NB4 (cell line): Measurements from ENCODE around the gene OVCA2.
A peak's percentile ranks its signal among the peaks of the same experiment; 100 is the strongest.

Experiments used
- DNase-seq: peaks from one replicate; pipeline ENCODE4 v3.0.0; 2010; ENCODE audit warnings: low read depth
- H3K4me3 ChIP-seq: one replicate; pipeline ENCODE4 v1.5.1; 2011; ENCODE audit warnings: mild to moderate bottlenecking, low read depth, low read length, moderate library complexity
- MYC ChIP-seq: IDR thresholded peaks from 2 replicates; pipeline ENCODE4 v1.6.1; 2011; ENCODE audit warnings: low read depth, low read length
- POLR2A ChIP-seq: IDR thresholded peaks from 2 replicates; pipeline ENCODE4 v1.6.1; 2011; ENCODE audit warnings: mild to moderate bottlenecking; ENCODE audit not compliant: insufficient read length; ENCODE audit errors: extremely low read depth
- TF ChIP-seq, protein P1 (sequence below): IDR thresholded peaks from one replicate; pipeline ENCODE4 v1.5.1; 2012; ENCODE audit warnings: low read depth, low read length
- TF ChIP-seq, protein P2 (sequence below): IDR thresholded peaks from 2 replicates; pipeline ENCODE4 v1.6.1; 2011; ENCODE audit warnings: low read depth, low read length

The OVCA2 gene

DNA sequence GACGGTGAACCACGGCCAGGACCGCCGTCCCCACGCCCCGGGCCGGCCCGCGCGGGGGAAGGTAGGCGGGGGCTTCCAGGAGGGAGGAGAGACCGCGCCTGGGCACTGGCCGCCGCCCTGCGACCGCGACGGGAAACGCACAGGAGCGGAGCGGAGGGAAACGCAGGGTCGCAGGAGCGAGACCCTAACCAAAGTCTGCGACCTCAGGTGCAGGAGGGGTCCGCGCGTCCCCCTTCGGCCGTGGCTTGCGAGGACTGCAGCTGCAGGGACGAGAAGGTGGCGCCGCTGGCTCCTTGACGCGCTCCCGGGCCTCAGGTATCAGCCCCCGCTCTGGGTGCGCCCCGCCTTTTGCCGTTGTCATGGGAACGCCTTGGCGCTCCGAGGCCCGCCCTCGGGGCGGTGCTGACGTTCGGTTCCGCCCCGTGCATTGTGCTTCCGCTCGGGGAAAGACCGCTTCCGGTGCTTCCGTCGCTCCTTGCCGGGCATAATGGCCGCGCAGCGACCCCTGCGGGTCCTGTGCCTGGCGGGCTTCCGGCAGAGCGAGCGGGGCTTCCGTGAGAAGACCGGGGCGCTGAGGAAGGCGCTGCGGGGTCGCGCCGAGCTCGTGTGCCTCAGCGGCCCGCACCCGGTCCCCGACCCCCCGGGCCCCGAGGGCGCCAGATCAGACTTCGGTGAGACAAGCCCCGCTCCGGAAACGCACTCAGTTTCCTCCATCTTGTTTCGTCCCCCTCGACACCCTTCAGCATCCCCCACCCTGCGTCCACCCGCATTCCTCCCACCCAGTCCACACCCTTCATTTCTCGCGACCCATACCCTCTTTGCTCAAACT lies at the start of gene OVCA2:
Gene OVCA2, plus strand, starts transcription at position 462 of the 829 bp plus-strand sequence. Its CDS starts 26 bp downstream, at position 488.
- TF ChIP-seq, protein P1, sequence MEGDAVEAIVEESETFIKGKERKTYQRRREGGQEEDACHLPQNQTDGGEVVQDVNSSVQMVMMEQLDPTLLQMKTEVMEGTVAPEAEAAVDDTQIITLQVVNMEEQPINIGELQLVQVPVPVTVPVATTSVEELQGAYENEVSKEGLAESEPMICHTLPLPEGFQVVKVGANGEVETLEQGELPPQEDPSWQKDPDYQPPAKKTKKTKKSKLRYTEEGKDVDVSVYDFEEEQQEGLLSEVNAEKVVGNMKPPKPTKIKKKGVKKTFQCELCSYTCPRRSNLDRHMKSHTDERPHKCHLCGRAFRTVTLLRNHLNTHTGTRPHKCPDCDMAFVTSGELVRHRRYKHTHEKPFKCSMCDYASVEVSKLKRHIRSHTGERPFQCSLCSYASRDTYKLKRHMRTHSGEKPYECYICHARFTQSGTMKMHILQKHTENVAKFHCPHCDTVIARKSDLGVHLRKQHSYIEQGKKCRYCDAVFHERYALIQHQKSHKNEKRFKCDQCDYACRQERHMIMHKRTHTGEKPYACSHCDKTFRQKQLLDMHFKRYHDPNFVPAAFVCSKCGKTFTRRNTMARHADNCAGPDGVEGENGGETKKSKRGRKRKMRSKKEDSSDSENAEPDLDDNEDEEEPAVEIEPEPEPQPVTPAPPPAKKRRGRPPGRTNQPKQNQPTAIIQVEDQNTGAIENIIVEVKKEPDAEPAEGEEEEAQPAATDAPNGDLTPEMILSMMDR: peak; percentile 10
- TF ChIP-seq MYC (peak; percentile 79), POLR2A (peak; percentile 66)
- TF ChIP-seq, protein P2, sequence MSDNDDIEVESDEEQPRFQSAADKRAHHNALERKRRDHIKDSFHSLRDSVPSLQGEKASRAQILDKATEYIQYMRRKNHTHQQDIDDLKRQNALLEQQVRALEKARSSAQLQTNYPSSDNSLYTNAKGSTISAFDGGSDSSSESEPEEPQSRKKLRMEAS: peak; percentile 41; the same call in 1 of the 2 replicates
- peak within 1 kb of the TSS; percentile 70 for H3K4me3 ChIP-seq
- DNase-seq: peak; percentile 91

DNA sequence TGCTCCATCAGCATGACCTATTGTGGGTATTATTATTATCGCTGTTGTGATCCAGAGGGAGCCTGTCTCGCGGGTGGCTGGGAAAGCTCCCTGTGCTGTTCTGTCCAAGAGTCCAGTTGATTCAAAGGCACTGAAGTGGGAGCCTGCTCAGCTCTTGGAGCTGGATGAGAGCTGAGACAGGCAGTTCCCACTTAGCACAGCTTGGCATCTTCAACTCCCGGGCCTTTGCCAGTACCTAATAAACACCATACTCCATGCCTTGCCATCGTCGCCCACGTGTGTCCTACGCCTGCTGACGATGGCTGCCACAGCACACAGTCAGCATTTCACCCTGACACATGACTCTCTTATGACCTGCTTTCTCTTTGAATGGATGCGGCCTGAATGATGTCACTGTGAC lies 49.3 kb upstream of the OVCA2 start:
- no peak for TF ChIP-seq MYC
- TF ChIP-seq, protein P1: no peak
- TF ChIP-seq POLR2A: no peak
- TF ChIP-seq, protein P2: no peak
- H3K4me3 ChIP-seq: no peak overlapping the region
- no peak for DNase-seq

DNA sequence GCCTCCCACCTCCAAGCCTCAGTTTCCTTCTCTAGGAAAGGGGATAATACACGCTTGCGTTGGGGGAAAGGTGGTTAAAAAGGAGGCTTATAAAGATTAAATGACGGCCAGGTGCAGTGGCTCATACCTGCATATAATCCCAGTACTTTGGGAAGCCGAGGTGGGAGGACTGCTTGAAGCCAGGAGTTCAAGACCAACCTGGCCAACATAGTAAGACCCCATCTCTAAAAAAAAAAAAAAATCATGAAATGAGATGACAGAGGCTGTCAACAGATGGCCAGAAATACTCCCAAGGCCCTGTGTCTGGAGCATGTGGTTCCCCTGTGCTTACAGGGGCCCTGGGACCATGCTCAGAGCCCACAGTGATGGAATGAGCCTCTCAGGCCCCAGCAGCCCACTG lies 47.1 kb upstream of the OVCA2 start:
- TF ChIP-seq, protein P2: no peak
- TF ChIP-seq, protein P1: no peak
- TF ChIP-seq POLR2A: no peak
- no peak for TF ChIP-seq MYC
- no peak overlapping the region for H3K4me3 ChIP-seq
- DNase-seq: no peak

DNA sequence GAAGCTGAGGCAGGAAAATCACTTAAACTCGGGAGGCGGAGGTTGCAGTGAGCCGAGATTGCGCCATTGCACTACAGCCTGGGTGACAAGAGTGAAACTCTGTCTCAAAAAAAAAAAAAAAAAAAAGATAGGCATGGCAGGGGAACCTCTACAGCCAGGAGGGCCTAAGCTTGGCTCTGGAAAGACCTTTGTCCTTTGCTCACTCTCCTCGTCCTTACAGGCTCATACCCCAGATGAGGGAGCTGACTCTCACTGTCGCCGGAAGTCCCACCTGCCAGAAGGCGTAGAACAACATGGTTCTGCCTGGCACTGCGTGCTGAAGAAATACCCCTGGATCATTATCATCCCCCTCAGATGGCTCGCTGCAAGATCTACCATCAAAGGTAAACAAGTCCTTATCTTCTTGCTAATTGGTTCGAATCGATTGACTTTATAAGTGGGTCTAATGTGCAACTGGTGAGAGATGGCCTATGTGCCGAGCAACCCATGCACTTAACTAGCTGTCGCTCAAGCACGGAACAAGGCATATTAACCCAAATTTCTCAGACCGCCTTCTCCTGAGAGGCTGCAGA lies 46.4 kb upstream of the OVCA2 start:
- no peak for DNase-seq

More for the DNA sequence above, 46.4 kb upstream of the OVCA2 start:
- TF ChIP-seq, protein P2: no peak
- no peak for TF ChIP-seq POLR2A
- no peak for TF ChIP-seq MYC
- TF ChIP-seq, protein P1: no peak
- no peak overlapping the region for H3K4me3 ChIP-seq
